GM15510 (cell line): ENCODE data around the gene TSC2.

Experiments
- POLR2A ChIP-seq: IDR thresholded peaks from 3 replicates; pipeline ENCODE4 v1.6.1; 2011; ENCODE audit warnings: borderline replicate concordance; ENCODE audit not compliant: insufficient read length; ENCODE audit errors: extremely low read depth

TSC2 gene

GRCh38 chr16:2006317-2006716 lies 41.5 kb upstream of the TSC2 start:
- TF ChIP-seq POLR2A: no peak

GRCh38 chr16:2007081-2007836 lies 40.5 kb upstream of the TSC2 start:
- TF ChIP-seq POLR2A: no peak

DNA sequence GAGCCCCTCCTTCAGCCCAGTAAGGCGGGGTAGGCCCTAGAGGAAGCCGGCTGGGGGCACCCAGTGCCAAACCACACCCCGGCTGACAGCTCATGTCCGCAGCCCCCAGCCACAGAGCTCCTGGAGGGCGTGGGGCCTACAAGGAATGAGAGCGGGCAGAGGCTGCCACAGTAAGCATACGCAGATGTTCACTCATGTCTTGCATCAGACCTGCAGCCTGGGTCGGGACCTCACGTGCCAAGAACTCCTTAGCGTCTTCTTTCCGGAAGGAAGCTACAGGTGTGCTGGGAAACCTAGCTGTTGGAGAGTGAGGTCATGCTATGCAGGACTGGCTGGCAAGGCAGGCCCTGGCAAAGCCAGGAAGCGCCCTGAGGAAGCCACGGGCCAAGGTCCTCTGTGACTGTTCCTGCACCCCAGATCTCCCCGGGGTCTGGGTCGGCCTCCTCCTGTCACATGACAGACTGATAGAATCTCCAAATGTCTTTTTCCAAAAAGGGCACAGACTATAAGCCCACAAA lies 39.7 kb upstream of the TSC2 start:
- no peak for TF ChIP-seq POLR2A

DNA sequence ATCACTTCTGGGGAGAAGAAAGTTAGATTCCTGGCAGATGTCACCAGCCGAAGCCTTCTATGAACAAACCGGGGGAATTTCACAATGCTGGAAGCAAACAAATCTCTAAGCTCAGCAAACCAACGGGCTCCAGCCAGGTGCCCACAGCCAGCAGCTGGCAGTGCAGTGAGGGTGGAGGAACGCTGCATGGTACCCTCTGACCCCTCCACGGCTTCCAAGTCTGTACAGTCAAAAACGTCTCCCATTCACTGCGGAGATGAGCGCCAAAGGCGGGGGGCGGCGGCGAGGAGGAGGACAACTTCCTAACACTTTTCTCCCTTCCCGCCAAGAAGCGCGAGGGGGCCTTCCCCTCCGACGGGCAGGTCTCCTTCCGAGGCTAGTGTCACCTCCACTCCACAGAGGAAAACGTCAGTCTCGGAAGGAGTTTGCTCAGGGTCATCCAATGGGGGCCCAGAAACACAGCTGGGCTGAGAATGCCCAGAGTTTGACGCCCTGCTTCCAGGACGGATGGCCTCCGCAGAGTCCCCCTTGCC lies 39.1 kb upstream of the TSC2 start:
- TF ChIP-seq POLR2A: no peak

DNA sequence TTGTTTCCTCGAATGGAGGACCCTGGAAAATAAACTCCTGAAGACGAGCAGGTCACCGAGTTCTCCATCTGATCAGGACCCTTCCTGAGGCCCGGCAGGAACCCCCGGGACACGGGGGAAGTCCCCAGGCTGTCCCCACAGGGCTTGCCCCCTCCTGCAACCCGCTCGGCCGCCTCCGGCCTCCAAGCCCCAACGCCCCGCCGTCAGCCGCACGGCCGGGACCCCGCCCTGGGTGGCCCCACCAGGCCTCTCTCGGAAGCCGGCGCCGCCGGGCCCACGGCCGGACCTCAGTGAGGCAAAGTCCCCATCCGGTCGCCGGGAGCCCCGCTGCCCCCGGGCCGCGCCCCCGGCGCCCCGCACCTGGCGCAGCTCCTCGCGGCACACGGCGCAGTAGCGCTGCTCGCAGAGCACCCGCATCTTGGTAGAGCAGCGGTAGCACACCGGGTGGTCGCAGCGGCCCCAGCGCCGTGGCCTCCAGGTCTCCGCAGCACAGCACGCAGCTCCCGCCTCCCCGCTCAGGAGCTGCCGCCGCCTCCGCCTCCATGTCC lies 38.5 kb upstream of the TSC2 start:
- TF ChIP-seq POLR2A: no peak

DNA sequence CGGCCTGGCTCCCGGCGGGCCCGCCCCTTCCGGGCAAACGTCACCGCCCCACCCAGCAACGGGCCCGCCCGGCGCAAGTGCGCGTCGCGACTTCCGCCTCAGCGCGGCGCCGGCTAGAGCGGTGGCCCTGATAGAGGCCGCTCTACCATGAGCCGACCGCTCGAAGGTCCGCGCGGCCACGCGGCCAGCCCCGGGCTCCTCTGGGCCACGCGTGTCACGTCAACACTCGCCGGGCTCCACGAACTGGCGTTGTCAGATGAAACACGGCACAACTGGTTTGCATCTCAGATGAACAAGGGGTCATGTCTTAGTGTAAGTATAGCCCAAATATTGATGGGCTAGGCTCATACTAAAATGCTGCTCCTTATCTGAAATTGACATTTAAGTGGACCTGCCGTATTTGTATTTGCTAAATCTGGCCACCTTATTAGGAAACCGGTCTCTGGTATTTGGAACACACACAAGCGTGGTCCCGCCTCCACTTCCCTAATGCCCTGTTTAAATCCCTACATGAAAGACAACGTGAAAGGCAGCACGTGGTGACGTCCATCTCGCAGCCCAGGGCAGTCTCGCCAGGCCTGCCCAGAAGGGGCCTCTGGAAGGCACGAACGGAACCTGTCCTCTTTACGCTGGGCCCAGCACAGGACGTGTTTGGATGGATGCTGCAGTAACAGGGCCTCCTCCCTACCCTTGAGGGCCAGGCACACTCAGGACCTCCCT lies 37.8 kb upstream of the TSC2 start, which contains the start of gene ZNF598:
TSS of gene ZNF598 (minus strand) at position 31 of the 720 bp plus-strand sequence.
- peak; percentile 93 for TF ChIP-seq POLR2A

DNA sequence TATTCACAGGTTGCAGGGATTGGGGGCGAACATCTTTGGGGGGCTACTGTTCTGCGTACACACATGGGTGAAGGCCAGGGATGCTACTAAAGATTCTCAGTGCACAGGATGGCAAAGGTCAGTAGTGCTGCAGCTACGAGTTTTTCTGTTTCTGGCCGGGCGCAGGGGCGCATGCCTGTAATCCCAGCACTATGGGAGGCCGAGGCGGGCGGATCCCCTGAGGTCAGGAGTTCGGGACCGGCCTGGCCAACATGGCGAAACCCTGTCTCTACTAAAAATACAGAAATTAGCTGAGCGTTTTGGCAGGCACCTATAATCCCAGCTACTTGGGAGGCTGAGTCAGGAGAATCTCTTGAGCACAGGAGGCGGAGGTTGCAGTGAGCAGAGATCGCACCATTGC lies 34.3 kb upstream of the TSC2 start:
- TF ChIP-seq POLR2A: no peak

GRCh38 chr16:2015117-2015946 lies 32.5 kb upstream of the TSC2 start:
- no peak for TF ChIP-seq POLR2A

DNA sequence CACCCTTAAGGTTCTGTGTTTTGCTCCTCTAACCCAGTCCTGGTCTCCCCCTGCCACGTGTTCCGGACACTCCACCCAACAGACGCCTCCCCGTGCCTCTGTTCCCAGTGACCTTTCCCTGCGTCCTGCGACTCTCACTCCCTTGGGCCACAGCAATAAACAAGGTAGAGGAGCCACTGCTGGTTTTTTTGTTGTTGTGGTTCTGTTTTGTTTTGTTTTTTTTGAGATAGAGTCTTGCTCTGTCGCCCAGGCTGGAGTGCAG lies 31.9 kb upstream of the TSC2 start:
- TF ChIP-seq POLR2A: no peak

GRCh38 chr16:2016407-2016922 lies 31.3 kb upstream of the TSC2 start:
- no peak for TF ChIP-seq POLR2A

- TF ChIP-seq POLR2A: no peak
Observed at GRCh38 chr16:2019518-2019920, 28.3 kb upstream of the TSC2 start, which contains the start of gene NPW. Gene NPW, plus strand, starts transcription at chr16:2019785.

DNA sequence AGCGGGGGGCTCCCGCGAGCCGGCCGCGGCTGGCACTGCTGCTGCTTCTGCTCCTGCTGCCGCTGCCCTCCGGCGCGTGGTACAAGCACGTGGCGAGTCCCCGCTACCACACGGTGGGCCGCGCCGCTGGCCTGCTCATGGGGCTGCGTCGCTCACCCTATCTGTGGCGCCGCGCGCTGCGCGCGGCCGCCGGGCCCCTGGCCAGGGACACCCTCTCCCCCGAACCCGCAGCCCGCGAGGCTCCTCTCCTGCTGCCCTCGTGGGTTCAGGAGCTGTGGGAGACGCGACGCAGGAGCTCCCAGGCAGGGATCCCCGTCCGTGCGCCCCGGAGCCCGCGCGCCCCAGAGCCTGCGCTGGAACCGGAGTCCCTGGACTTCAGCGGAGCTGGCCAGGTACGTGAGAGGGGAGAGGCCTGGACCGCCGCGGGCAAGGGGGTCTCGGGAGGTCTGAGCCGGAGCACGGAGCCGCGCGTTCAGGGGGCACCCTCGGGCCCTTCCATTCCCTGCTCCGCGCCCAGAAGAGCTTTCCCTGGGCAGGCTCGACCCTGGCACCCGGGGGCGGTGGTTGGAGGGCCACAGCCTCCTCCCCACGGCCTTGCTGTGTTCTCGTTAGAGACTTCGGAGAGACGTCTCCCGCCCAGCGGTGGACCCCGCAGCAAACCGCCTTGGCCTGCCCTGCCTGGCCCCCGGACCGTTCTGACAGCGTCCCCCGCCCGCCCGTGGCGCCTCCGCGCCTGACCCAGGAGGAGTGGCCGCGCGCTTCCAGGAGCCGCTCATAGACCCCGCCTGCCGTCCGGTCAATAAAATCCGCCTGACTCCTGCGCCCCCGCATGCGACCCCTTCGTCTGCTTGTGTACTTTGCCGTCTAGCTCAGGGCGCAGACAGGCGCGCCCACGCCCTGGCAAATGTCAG lies 27.6 kb upstream of the TSC2 start:
- no peak for TF ChIP-seq POLR2A

DNA sequence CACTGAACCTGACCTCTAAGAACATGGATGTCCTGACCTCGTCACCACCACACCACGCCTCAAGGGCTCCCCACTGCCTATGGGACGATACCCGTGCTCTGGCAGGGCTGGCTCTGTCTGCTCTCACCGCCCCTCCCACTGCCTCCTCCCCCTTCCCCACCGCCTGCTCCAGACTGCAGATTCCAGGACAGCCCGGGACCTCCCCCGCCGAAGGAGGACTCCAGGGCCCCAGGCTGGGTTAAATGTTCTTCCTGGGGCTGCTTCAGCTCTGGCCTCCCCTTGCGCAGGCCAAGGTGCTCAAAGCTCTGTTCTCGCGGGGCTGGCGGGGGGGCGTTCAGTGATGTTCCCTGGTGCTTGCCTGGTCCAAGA lies 25.1 kb upstream of the TSC2 start:
- TF ChIP-seq POLR2A: no peak
